C4-2B (cell line): ENCODE data around the gene ETHE1.

Source experiments
- ZFX ChIP-seq: fragments of 450-650 bp; IDR thresholded peaks from 2 replicates; pipeline ENCODE4 v1.6.1; 2017
- TF ChIP-seq, protein P1 (sequence below): fragments of 450-650 bp; conservative IDR thresholded peaks from 2 replicates; pipeline ENCODE4 v1.5.1; 2017; ENCODE audit warnings: mild to moderate bottlenecking

DNA sequence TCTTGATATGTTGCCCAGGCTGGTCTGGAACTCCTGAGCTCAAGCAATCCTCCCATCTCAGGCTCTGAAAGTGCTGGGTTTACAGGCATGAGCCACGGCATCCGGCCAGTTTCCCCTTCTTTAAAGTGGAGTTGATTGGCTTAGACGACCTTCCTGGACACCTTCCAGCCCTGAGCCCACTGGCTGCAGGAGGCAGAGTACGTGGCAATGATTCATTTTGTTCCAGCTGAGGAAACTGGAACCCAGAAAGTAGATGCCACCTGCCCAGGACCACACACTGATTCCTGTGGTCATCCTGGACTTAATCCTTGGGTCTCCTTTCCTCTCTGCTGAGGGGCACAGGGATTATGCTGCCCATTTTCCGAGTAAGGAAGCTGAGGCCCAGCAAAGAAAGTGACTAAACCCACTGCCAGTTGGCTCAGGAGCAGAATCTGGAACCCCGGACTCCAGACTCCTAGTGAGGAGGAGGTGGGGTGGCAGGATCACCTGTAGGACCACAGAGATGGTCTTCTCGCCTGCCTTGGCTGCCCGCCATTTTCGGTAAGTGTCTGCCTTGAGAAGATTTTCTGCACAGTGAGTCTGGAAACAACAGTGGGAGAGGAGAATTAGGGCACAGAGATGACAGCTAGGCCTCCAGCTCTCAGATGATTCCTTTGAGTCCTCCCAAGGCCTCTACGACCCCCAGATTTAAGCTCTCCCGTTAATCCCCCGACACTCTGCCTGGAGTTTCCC, 47.6 kb upstream of the ETHE1 start:
- TF ChIP-seq, protein P1, sequence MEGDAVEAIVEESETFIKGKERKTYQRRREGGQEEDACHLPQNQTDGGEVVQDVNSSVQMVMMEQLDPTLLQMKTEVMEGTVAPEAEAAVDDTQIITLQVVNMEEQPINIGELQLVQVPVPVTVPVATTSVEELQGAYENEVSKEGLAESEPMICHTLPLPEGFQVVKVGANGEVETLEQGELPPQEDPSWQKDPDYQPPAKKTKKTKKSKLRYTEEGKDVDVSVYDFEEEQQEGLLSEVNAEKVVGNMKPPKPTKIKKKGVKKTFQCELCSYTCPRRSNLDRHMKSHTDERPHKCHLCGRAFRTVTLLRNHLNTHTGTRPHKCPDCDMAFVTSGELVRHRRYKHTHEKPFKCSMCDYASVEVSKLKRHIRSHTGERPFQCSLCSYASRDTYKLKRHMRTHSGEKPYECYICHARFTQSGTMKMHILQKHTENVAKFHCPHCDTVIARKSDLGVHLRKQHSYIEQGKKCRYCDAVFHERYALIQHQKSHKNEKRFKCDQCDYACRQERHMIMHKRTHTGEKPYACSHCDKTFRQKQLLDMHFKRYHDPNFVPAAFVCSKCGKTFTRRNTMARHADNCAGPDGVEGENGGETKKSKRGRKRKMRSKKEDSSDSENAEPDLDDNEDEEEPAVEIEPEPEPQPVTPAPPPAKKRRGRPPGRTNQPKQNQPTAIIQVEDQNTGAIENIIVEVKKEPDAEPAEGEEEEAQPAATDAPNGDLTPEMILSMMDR: no peak
- TF ChIP-seq ZFX: no peak
